Spleen (tissue), 11 donors: ENCODE results near the gene CASP7. TPM values are rescaled to one million over a fixed set of nuclear protein-coding genes. Genes with fewer than 3 reads are reported as not detected.

Experiments
- DNase-seq: peaks from one replicate; pipeline ENCODE4 v3.0.0-alpha.2; 2020
- H3K27ac ChIP-seq, 8 donors: fragments of 200-600 bp; sonication (generic) in 7 of 8; 1 replicate in 4 of 8; 2 replicates in 4 of 8; pipeline versions ENCODE4 v1.5.0 to v1.8.0; 2016 to 2021; ENCODE audit warnings: inconsistent platforms in 4 of 8, mild to moderate bottlenecking in 4 of 8, moderate library complexity in 1 of 8
- H3K27me3 ChIP-seq, 7 donors: fragments of 200-600 bp; sonication (generic) in 6 of 7; replicated peaks in 1 of 7; 1 replicate in 4 of 7; 2 replicates in 3 of 7; pipeline versions ENCODE4 v1.5.0 to v1.8.0; 2016 to 2021; ENCODE audit warnings: inconsistent platforms in 3 of 7, mild to moderate bottlenecking in 1 of 7
- H3K36me3 ChIP-seq, 6 donors: fragments of 200-600 bp; sonication (generic) in 5 of 6; 1 replicate in 4 of 6; 2 replicates in 2 of 6; pipeline versions ENCODE4 v1.5.0 to v1.8.0; 2016 to 2021; ENCODE audit warnings: inconsistent platforms in 2 of 6
- H3K4me1 ChIP-seq, 6 donors: fragments of 200-600 bp; sonication (generic) in 5 of 6; 1 replicate in 3 of 6; 2 replicates in 3 of 6; pipeline versions ENCODE4 v1.5.0 to v1.8.0; 2016 to 2021; ENCODE audit warnings: inconsistent platforms in 3 of 6
- H3K4me3 ChIP-seq, 8 donors: fragments of 200-600 bp; sonication (generic) in 7 of 8; 1 replicate in 4 of 8; 2 replicates in 4 of 8; pipeline versions ENCODE4 v1.5.0 to v1.8.0; 2016 to 2021; ENCODE audit warnings: inconsistent platforms in 4 of 8, mild to moderate bottlenecking in 4 of 8, moderate library complexity in 2 of 8
- H3K9me3 ChIP-seq, 8 donors: fragments of 200-600 bp; sonication (generic) in 7 of 8; 1 replicate in 4 of 8; 2 replicates in 4 of 8; pipeline versions ENCODE4 v1.5.0 to v1.8.0; 2016 to 2021; ENCODE audit warnings: inconsistent platforms in 4 of 8
- CTCF ChIP-seq, 11 experiments: fragments of 200-600 bp in 7 of 11; fragments of 450-650 bp in 4 of 11; sonication (generic) in 4 of 11; IDR thresholded peaks in 8 of 11; conservative IDR thresholded peaks in 3 of 11; 1 replicate in 7 of 11; 2 replicates in 4 of 11; pipeline versions ENCODE4 v1.4.0 to v1.8.0; 2016 to 2021; ENCODE audit warnings: antibody characterized with exemption in 11 of 11, inconsistent platforms in 4 of 11, mild to moderate bottlenecking in 1 of 11
- POLR2A ChIP-seq, 3 donors: fragments of 450-650 bp; IDR thresholded peaks; one replicate each; pipeline ENCODE4 v1.5.1; 2017; ENCODE audit warnings: antibody characterized with exemption in 3 of 3, mild to moderate bottlenecking in 1 of 3
- POLR2AphosphoS5 ChIP-seq, 3 donors: sonication (generic); formaldehyde crosslinking; IDR thresholded peaks; one replicate each; pipeline ENCODE4 v1.5.1; 2017; ENCODE audit warnings: antibody characterized with exemption in 3 of 3
- WGBS, 5 donors: extraction: QIAGEN DNeasy Blood & Tissue Kit in 3 of 5; methylation state at CpG; one replicate each; pipeline versions ENCODE4 v1.1.5 to v1.1.7; 2013 to 2018; 5-methylcytosine and 5-hydroxymethylcytosine counted together
- intact Hi-C: fragments of 100-400 bp; cut with DNase I; formaldehyde crosslinking; loops from one replicate; pipeline ENCODE4 v1.15.0; 2023; ENCODE audit warnings: low total_unique reads
- polyA plus RNA-seq, 3 donors: library from polyadenylated mRNA; stranded (reverse); fragments of 200-250 nt; gene quantifications; one replicate each; pipeline ENCODE4 v1.2.1, GENCODE V29; 2013
- total RNA-seq, 7 donors: library from RNA; depleted of rRNA in 3 of 7; stranded (reverse); fragments of >200 nt in 3 of 7; fragmentation: NEBNext Ultra II Directional in 4 of 7; extraction: Animal tissue kit (Norgen Biotek cat#: 25700) in 4 of 7; gene quantifications; one replicate each; pipeline versions ENCODE4 v1.1.0 to v1.2.1, GENCODE V29; 2016 to 2021
- donor health status: healthy with polysubstance abuse.
- donor health status: DM: no; HTN: no; CAD: no; lungs with moderate emphysema.
- donor health status: DM: no; HTN: no; CAD: no.
- donor health status: Bipolar disorder and iron deficiency.
- donor health status: healthy.
- donor health status: DM: no; HTN: no; CAD: no.
- donor health status: DM: yes; HTN: yes; CAD: no.

The CASP7 gene
- total and polyA plus RNA-seq, 10 donors: 10.4 to 27.3 (median 19.2) TPM

- no peak overlapping the region for H3K27ac ChIP-seq
- TF ChIP-seq POLR2AphosphoS5 (IDR thresholded peaks at IDR 0.05) (no peak), CTCF (IDR thresholded peaks at IDR 0.05 in 8 of 11, conservative IDR thresholded peaks at IDR 0.05 in 3 of 11) (no peak), POLR2A (IDR thresholded peaks at IDR 0.05) (no peak)
Observed at GRCh38 chr10:113711142-113711541, 31.4 kb downstream of the CASP7 start.

GRCh38 chr10:113712024-113712423, 32.3 kb downstream of the CASP7 start:
- TF ChIP-seq POLR2A (IDR thresholded peaks at IDR 0.05): no peak
- no peak for TF ChIP-seq CTCF (IDR thresholded peaks at IDR 0.05 in 8 of 11, conservative IDR thresholded peaks at IDR 0.05 in 3 of 11)
- no peak for TF ChIP-seq POLR2AphosphoS5 (IDR thresholded peaks at IDR 0.05)
- 93 to 97% (median 94%) methylated on average over 3 of the region's 3 CpGs for WGBS, 5 donors
- Histone ChIP-seq H3K4me1 (peaks cover 11 to 44% (median 18%) of the 10 kb centered on the region in 6 donors), H3K27me3 (no peaks in the 10 kb centered on the region), H3K27ac (no peak overlapping the region), H3K4me3 (no peak overlapping the region), H3K9me3 (no peaks in the 10 kb centered on the region), H3K36me3 (peaks cover 0 to 50% (median 2%) of the 10 kb centered on the region in 6 donors)
- no peak for DNase-seq
- intact Hi-C loops: no loop called here

More at GRCh38 chr10:113711142-113711541, 31.4 kb downstream of the CASP7 start:
- intact Hi-C loops: no loop called here
- DNase-seq: no peak
- Histone ChIP-seq H3K4me3 (no peak overlapping the region), H3K4me1 (peaks cover 11 to 45% (median 22%) of the 10 kb centered on the region in 6 donors), H3K9me3 (no peaks in the 10 kb centered on the region), H3K36me3 (peaks cover 0 to 50% (median 2%) of the 10 kb centered on the region in 6 donors), H3K27me3 (no peaks in the 10 kb centered on the region)
- 71 to 91% (median 80%) methylated on average over 2 of the region's 2 CpGs for WGBS, 5 donors

GRCh38 chr10:113712755-113713639, 33.3 kb downstream of the CASP7 start:
- Histone ChIP-seq H3K27ac (no peak overlapping the region), H3K27me3 (no peaks in the 10 kb centered on the region), H3K4me3 (no peak overlapping the region), H3K4me1 (peaks cover 2 to 34% (median 12%) of the 10 kb centered on the region in 6 donors), H3K36me3 (peaks cover 0 to 58% (median 2%) of the 10 kb centered on the region in 6 donors), H3K9me3 (no peaks in the 10 kb centered on the region)
- intact Hi-C loops: no loop called here
- WGBS, 5 donors: 79 to 86% (median 86%) methylated on average over 8 of the region's 8 CpGs
- no peak for DNase-seq
- TF ChIP-seq POLR2A (IDR thresholded peaks at IDR 0.05): no peak
- no peak for TF ChIP-seq POLR2AphosphoS5 (IDR thresholded peaks at IDR 0.05)
- TF ChIP-seq CTCF (IDR thresholded peaks at IDR 0.05 in 8 of 11, conservative IDR thresholded peaks at IDR 0.05 in 3 of 11): no peak

GRCh38 chr10:113713640-113713982, 33.9 kb downstream of the CASP7 start:
- Histone ChIP-seq H3K4me1 (peaks cover 0 to 28% (median 11%) of the 10 kb centered on the region in 6 donors), H3K9me3 (no peaks in the 10 kb centered on the region), H3K27ac (no peak overlapping the region), H3K27me3 (no peaks in the 10 kb centered on the region), H3K4me3 (no peak overlapping the region), H3K36me3 (peaks cover 0 to 59% (median 4%) of the 10 kb centered on the region in 6 donors)
- 75 to 94% (median 85%) methylated on average over 2 of the region's 2 CpGs for WGBS, 5 donors
- intact Hi-C loops: no loop called here
- DNase-seq: no peak
- TF ChIP-seq POLR2A (IDR thresholded peaks at IDR 0.05): no peak
- TF ChIP-seq CTCF (IDR thresholded peaks at IDR 0.05 in 8 of 11, conservative IDR thresholded peaks at IDR 0.05 in 3 of 11): no peak
- TF ChIP-seq POLR2AphosphoS5 (IDR thresholded peaks at IDR 0.05): no peak
